SK-N-SH treated with all-trans-retinoic acid at 6 μM for 48 hours (cell line): ENCODE measurements around the gene RYR1.

Source experiments
- ARNTL ChIP-seq: fragments of 450-650 bp; formaldehyde crosslinking; IDR thresholded peaks from 2 replicates; pipeline ENCODE4 v1.5.0; 2020; ENCODE audit warnings: low read depth, mild to moderate bottlenecking, moderate library complexity, borderline replicate concordance
- BACH2 ChIP-seq: fragments of 250-450 bp; sonication (Bioruptor Pico); IDR thresholded peaks from 2 replicates; pipeline ENCODE4 v1.9.0; 2021; ENCODE audit warnings: mild to moderate bottlenecking, borderline replicate concordance
- CREB5 ChIP-seq: fragments of 250-450 bp; sonication (Bioruptor Pico); IDR thresholded peaks from 2 replicates; pipeline ENCODE4 v1.5.1; 2020; ENCODE audit warnings: low read depth, mild to moderate bottlenecking, moderate library complexity
- GLIS3 ChIP-seq: fragments of 250-450 bp; sonication (Bioruptor Pico); IDR thresholded peaks from 2 replicates; pipeline ENCODE4 v1.5.0; 2020; ENCODE audit warnings: mild to moderate bottlenecking, moderate library complexity
- PATZ1 ChIP-seq: fragments of 250-450 bp; sonication (Bioruptor Pico); IDR thresholded peaks from 2 replicates; pipeline ENCODE4 v1.8.0; 2020; ENCODE audit warnings: mild to moderate bottlenecking, moderate library complexity, borderline replicate concordance
- PPARA ChIP-seq: fragments of 250-450 bp; sonication (Bioruptor Pico); IDR thresholded peaks from 2 replicates; pipeline ENCODE4 v1.5.0; 2020; ENCODE audit warnings: mild to moderate bottlenecking, borderline replicate concordance
- SNAI2 ChIP-seq: fragments of 250-450 bp; sonication (Bioruptor Pico); IDR thresholded peaks from 2 replicates; pipeline ENCODE4 v1.5.0; 2020; ENCODE audit warnings: mild to moderate bottlenecking, moderate library complexity
- TCF4 ChIP-seq: fragments of 250-450 bp; sonication (Bioruptor Pico); IDR thresholded peaks from 2 replicates; pipeline ENCODE4 v1.8.0; 2021; ENCODE audit warnings: mild to moderate bottlenecking, moderate library complexity, borderline replicate concordance
- TSHZ2 ChIP-seq: fragments of 250-450 bp; sonication (Bioruptor Pico); IDR thresholded peaks from 2 replicates; pipeline ENCODE4 v1.5.0; 2020; ENCODE audit warnings: mild to moderate bottlenecking, moderate library complexity
- ZC3H10 ChIP-seq: fragments of 250-450 bp; sonication (Bioruptor Pico); IDR thresholded peaks from 2 replicates; pipeline ENCODE4 v1.5.1; 2021; ENCODE audit warnings: mild to moderate bottlenecking, moderate library complexity
- ZFP3 ChIP-seq: fragments of 250-450 bp; sonication (Bioruptor Pico); IDR thresholded peaks from 2 replicates; pipeline ENCODE4 v1.5.0; 2020; ENCODE audit warnings: mild to moderate bottlenecking, moderate library complexity
- ZNF565 ChIP-seq: fragments of 450-650 bp; formaldehyde crosslinking; conservative IDR thresholded peaks from 2 replicates; pipeline ENCODE4 v1.5.0; 2020; ENCODE audit warnings: low read depth, mild to moderate bottlenecking, moderate library complexity

- TF ChIP-seq BACH2 (CRISPR knock-in tag) (no peak), PATZ1 (CRISPR knock-in tag) (no peak), CREB5 (no peak), GLIS3 (CRISPR knock-in tag) (no peak), PPARA (CRISPR knock-in tag) (no peak), ARNTL (CRISPR knock-in tag) (no peak), ZC3H10 (CRISPR knock-in tag) (no peak), ZNF565 (CRISPR knock-in tag) (no peak), ZFP3 (no peak), SNAI2 (no peak), TSHZ2 (CRISPR knock-in tag) (no peak), TCF4 (CRISPR knock-in tag) (no peak)
Measured at GRCh38 chr19:38490861-38491260, 57.4 kb downstream of the RYR1 start.
